ENCODE measurements around the gene ERF.

DNA sequence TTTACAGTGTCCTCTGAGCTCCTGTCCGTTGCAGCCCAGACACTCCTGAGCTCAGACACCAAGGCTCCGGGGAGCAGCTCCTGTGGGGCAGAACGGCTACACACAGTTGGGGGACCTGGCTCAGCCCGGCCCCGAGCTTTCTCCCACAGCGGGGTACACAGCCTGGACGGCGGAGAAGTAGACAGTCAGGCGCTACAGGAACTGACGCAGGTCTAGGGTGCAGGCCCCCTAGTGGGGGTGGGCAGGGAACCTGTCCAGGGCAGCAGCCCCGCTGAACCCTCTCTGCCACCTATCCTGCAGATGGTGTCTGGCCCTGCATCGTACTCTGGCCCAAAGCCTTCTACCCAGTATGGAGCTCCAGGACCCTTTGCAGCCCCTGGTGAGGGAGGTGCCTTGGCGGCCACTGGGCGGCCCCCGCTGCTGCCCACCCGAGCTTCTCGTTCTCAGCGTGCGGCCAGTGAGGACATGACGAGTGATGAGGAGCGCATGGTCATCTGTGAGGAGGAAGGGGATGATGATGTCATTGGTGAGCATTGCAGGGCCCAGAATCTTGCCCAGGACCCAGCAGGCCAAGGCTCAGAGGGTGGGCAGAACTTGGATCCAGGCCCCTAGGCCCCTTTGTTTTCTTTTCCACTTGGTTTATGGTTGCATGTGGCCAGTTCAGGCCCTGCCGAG, 34.1 kb upstream of the ERF start:
- no peak for TF ChIP-seq ZNF565 (CRISPR knock-in tag; conservative IDR thresholded peaks at IDR 0.05; ENCODE audit: low read depth)
- TF ChIP-seq GLIS3 (CRISPR knock-in tag; IDR thresholded peaks at IDR 0.05), result no peak
- TF ChIP-seq RARB (CRISPR knock-in tag; IDR thresholded peaks at IDR 0.05), result no peak

All from SK-N-SH treated with all-trans-retinoic acid at 6 μM for 48 hours (cell line).